A673 (cell line): ENCODE data around the gene APBB3. TPM values are rescaled to one million over a fixed set of nuclear protein-coding genes. Genes with fewer than 3 reads are reported as not detected.
"Not testable (repeated sequence)": the region's sequence is repeated elsewhere in the genome, so short reads cannot be mapped to it uniquely, and the experiment has no call there.

Experiments used
- BruUV-seq: library from RNA; stranded (reverse); fragments of 400-500 nt; replicated peaks from 2 replicates; lab custom pipeline; 2021; lab: Mats Ljungman, UMichigan
- CTCF ChIA-PET: fragments of 300-600 bp; sonication (Branson Sonifier 250); formaldehyde crosslinking; loops from one replicate; lab custom pipeline; 2022; ENCODE audit warnings: antibody characterized with exemption; lab: Charles Lee
- POLR2A ChIA-PET: fragments of 300-600 bp; sonication (Branson Sonifier 250); formaldehyde crosslinking; loops from one replicate; lab custom pipeline; 2022; ENCODE audit warnings: antibody characterized with exemption; ENCODE audit not compliant: low non-redundant PET; lab: Charles Lee
- DNase-seq: peaks from one replicate; pipeline ENCODE4 v3.0.0-alpha.2; 2015; ENCODE audit warnings: low spot score
- H3K27ac ChIP-seq: fragments of 200-600 bp; sonication (generic); 2 replicates; pipeline ENCODE4 v1.5.1; 2016; ENCODE audit warnings: mixed run types, low read depth, mild to moderate bottlenecking, mixed read lengths, antibody characterized with exemption, low read length; ENCODE audit not compliant: poor library complexity, severe bottlenecking
- H3K27me3 ChIP-seq: fragments of 200-600 bp; sonication (generic); replicated peaks from 2 replicates; pipeline ENCODE4 v1.6.1; 2017; ENCODE audit warnings: mixed run types, low read depth, mild to moderate bottlenecking, mixed read lengths, antibody characterized with exemption, low read length; ENCODE audit not compliant: insufficient read depth, poor library complexity
- H3K36me3 ChIP-seq: fragments of 200-600 bp; sonication (generic); 2 replicates; pipeline ENCODE4 v1.6.1; 2016; ENCODE audit warnings: mixed run types, mild to moderate bottlenecking, mixed read lengths, antibody characterized with exemption, low read length; ENCODE audit not compliant: insufficient read depth, poor library complexity, severe bottlenecking
- H3K4me1 ChIP-seq: fragments of 200-600 bp; sonication (generic); 2 replicates; pipeline ENCODE4 v1.6.1; 2017; ENCODE audit warnings: mixed run types, mild to moderate bottlenecking, mixed read lengths, antibody characterized with exemption, low read length; ENCODE audit not compliant: insufficient read depth, poor library complexity, severe bottlenecking
- H3K4me3 ChIP-seq: fragments of 200-600 bp; sonication (generic); 2 replicates; pipeline ENCODE4 v1.5.1; 2016; ENCODE audit warnings: low read depth, mixed run types, mild to moderate bottlenecking, mixed read lengths, low read length; ENCODE audit not compliant: poor library complexity, severe bottlenecking
- H3K9me3 ChIP-seq: fragments of 200-600 bp; sonication (generic); 2 replicates; pipeline ENCODE4 v1.6.1; 2016; ENCODE audit warnings: mixed run types, low read depth, mild to moderate bottlenecking, mixed read lengths, antibody characterized with exemption, low read length; ENCODE audit not compliant: poor library complexity, severe bottlenecking
- EZH2 ChIP-seq: fragments of 200-600 bp; sonication (generic); IDR thresholded peaks from 2 replicates; pipeline ENCODE4 v1.6.1; 2017; ENCODE audit warnings: borderline replicate concordance, low read depth, mild to moderate bottlenecking, mixed read lengths, antibody characterized with exemption, low read length; ENCODE audit not compliant: poor library complexity, severe bottlenecking
- intact Hi-C: fragments of 100-400 bp; cut with micrococcal nuclease; formaldehyde crosslinking; loops from one replicate; pipeline ENCODE4 v1.10.0; 2022; ENCODE audit not compliant: unreplicated experiment
- total RNA-seq: library from RNA; stranded (reverse); gene quantifications from 2 replicates; pipeline ENCODE4 v1.2.3, GENCODE V29; 2021
- TF ChIP-seq, protein P1 (sequence below): fragments of 300-800, 200-600 bp; sonication (generic); conservative IDR thresholded peaks from 2 replicates; pipeline ENCODE4 v1.5.1; 2017; ENCODE audit warnings: low read depth, mild to moderate bottlenecking, antibody characterized with exemption, low read length, moderate library complexity, mixed read lengths

Gene APBB3
- total RNA-seq, 1 experiment from 2014 or later: 27.8 TPM

DNA sequence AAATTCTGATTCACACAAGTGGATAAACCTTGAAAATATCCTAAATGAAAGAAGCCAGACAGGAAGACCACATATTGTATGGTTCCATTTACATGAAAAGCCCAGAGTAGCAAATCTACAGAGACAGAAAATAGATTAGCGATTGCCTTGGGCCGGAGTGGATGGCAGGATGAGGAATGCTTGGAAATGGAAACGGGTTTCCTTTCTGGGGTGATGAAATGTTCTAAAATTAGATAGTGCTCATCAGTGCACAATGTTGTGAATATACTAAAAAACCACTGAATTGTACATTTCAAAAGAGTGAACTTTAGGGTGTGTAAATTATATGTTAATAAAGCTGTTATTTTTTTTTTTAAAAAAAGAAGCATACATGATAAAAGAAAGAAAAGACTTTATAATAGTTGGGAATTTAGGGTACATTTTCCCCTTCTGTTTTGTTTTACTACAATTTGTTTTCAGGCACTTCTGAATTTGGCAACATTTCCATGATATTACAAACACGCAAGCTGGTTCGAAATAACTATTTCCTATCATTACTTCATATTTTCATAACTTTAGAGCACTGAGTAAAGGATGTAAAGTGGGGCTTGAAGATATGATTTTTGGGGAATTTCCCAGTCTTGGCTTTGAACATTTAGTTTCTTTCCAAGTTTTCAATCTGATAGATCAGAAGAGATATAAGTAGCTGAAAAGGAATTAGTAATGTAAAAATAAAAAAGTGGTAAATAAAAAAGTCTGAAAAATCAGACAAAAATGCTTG, 24.1 kb upstream of the APBB3 start:
- H3K9me3 ChIP-seq: no peaks in the 10 kb centered on the region
- no peak for TF ChIP-seq EZH2
- TF ChIP-seq, protein P1, sequence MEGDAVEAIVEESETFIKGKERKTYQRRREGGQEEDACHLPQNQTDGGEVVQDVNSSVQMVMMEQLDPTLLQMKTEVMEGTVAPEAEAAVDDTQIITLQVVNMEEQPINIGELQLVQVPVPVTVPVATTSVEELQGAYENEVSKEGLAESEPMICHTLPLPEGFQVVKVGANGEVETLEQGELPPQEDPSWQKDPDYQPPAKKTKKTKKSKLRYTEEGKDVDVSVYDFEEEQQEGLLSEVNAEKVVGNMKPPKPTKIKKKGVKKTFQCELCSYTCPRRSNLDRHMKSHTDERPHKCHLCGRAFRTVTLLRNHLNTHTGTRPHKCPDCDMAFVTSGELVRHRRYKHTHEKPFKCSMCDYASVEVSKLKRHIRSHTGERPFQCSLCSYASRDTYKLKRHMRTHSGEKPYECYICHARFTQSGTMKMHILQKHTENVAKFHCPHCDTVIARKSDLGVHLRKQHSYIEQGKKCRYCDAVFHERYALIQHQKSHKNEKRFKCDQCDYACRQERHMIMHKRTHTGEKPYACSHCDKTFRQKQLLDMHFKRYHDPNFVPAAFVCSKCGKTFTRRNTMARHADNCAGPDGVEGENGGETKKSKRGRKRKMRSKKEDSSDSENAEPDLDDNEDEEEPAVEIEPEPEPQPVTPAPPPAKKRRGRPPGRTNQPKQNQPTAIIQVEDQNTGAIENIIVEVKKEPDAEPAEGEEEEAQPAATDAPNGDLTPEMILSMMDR: no peak
- no peaks in the 10 kb centered on the region for H3K4me1 ChIP-seq
- no peak overlapping the region for H3K27ac ChIP-seq
- no peak for DNase-seq
- CTCF ChIA-PET: no interaction called here
- H3K27me3 ChIP-seq: no peaks in the 10 kb centered on the region
- no peak overlapping the region for H3K4me3 ChIP-seq
- intact Hi-C loops: no loop called here
- POLR2A ChIA-PET: no interaction called here
- no peaks in the 10 kb centered on the region for H3K36me3 ChIP-seq
- BruUV-seq: no TSS peak

DNA sequence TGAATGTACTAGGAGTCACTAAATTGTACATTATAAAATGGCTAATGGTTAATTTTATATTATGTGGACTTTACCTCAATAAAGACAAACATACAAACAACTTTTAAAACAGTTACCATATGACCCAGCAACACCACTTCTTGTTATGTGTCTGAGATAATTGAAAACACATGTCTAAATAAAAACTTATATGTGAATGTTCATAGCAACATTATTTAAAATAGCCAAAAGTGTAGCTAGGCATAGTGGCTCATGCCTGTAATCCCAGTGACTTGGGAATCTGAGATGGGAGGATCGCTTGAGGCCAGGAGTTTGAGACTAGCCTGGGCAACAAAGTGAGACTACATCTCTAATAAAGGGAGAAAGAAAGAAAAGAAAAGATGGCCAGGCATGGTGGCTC, 23.1 kb upstream of the APBB3 start:
- no peaks in the 10 kb centered on the region for H3K36me3 ChIP-seq

GRCh38 chr5:140579188-140579747, 14.9 kb upstream of the APBB3 start:
- H3K27me3 ChIP-seq, H3K27ac ChIP-seq, POLR2A ChIA-PET, H3K4me3 ChIP-seq, DNase-seq, H3K9me3 ChIP-seq, intact Hi-C loops, H3K36me3 ChIP-seq, BruUV-seq, CTCF ChIA-PET, H3K4me1 ChIP-seq: not testable (repeated sequence)

More for the DNA sequence above, 23.1 kb upstream of the APBB3 start:
- intact Hi-C loops: no loop called here
- ChIA-PET POLR2A (no interaction called here), CTCF (no interaction called here)
- no peaks in the 10 kb centered on the region for H3K27me3 ChIP-seq
- H3K4me1 ChIP-seq: no peaks in the 10 kb centered on the region
- no peaks in the 10 kb centered on the region for H3K9me3 ChIP-seq
- BruUV-seq: no TSS peak
- TF ChIP-seq, protein P1: no peak
- TF ChIP-seq EZH2: no peak
- no peak overlapping the region for H3K27ac ChIP-seq
- no peak for DNase-seq
- H3K4me3 ChIP-seq: no peak overlapping the region
